NK-92 treated with Interleukin-12 subunit alpha and Interleukin-12 subunit beta, amount 100 ng/mL, for 24 hours (cell line): ENCODE data around the gene XXYLT1.
"Not testable (repeated sequence)": the region's sequence is repeated elsewhere in the genome, so short reads cannot be mapped to it uniquely, and the experiment has no call there.

Experiments used
- DNase-seq: peaks from one replicate; lab custom pipeline; 2025; lab: John Stamatoyannopoulos, UW

XXYLT1 gene

GRCh38 chr3:195250473-195251251, 20.3 kb downstream of the XXYLT1 start:
- DNase-seq: no peak

- DNase-seq: no peak
These were observed 21.0 kb downstream of the XXYLT1 start for GRCh38 chr3:195249858-195250464.

DNA sequence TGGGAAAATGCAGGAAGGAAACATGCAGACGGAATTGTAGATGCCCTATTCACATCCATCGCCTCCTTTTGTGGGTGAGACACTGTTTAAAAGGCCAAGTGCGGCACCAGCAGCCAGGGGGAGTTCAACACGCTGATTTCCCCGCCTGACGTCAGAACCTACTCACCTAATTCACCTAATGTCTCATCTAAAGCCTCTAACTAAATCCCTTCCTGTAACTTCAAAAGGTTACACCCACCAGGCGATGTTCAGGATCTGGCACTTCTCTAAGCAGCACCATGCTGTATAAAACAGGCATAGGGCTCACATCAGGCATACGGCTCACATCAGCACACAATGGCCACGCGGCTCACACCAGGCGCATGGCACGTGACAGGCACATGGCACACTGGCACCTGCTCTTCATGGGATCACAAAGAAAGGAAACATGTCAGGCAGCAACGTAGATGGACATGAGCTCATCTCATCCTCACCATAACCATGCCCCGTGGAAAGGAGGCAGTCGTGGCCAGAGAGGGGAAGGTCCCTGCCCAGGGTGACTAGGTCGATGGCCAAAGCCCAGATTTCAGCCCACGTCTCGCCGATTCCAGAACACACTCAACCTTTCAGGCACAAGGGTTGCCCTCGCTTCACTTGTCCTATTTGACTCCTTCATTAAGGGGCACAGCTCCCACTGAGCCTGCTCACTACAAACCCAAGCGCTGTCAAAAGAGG, 21.7 kb downstream of the XXYLT1 start:
- no peak for DNase-seq

GRCh38 chr3:195248281-195248680, 22.7 kb downstream of the XXYLT1 start:
- no peak for DNase-seq

DNA sequence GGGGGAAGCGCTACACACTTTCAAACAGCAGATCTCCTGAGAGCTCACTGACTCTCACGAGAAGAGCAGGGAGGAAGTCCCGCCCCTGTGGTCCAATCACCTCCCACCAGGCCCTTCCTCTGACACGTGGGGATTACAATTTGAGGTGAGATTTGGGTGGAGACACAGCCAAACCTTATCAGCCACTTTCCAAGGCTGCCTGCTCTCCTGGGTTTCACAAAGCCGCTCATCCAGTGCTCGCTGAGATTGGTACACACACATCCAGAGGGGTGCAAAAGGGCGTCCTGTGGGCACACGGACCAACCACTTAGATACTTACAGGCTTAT, 23.1 kb downstream of the XXYLT1 start:
- no peak for DNase-seq

- no peak for DNase-seq
These were observed 23.7 kb downstream of the XXYLT1 start for GRCh38 chr3:195247086-195247862.

- no peak for DNase-seq
These were observed 24.4 kb downstream of the XXYLT1 start for GRCh38 chr3:195246581-195246995.

DNA sequence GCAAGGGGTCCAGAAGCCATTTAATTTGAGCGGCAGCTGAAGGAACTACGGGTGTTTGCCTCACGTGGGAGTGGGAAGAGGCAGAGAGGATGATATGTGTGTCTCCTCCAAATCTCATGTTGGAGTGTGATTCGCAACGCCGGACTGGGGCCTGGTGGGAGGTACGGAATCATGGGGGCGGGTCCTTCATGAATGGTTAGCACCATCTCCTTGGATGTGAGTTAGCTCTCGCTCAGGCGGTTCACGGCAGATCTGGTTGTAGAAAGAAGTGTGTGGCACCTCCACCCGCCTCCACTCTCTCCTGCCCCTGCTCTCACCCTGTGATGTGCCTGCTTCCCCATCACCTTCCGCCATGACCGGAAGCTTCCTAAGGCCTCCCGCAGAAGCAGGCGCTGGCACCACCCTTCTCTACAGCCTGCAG, 25.4 kb downstream of the XXYLT1 start:
- DNase-seq: no peak

- no peak for DNase-seq
These were observed 29.2 kb downstream of the XXYLT1 start for GRCh38 chr3:195241592-195242355.

- no peak for DNase-seq
These were observed 30.0 kb downstream of the XXYLT1 start for GRCh38 chr3:195240939-195241338.

DNA sequence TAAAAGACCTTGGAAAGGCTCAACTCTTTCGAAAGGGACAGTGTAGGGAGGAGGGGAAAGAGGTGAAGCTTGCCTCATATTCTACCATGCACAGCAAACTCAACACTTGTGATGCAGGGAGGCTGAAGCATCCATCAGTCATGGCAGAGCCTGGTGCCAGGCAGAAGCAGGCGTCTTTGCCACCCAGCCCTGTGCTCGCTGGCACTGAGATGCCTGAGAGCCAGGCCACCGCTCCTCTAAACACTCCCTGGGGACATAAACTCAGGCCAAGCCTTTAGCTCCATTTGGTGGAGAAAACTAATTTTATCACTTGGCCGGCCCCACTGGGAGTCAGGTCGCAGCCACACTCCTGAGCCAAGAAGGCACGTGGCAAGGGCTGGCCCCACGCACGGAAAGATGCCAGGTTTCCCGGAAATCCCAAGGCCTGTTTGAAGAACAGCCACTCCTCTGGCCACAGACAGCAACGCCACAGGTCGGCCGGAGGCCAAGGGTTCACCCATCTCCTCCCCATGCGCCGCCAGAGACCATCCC, 30.7 kb downstream of the XXYLT1 start:
- no peak for DNase-seq

DNA sequence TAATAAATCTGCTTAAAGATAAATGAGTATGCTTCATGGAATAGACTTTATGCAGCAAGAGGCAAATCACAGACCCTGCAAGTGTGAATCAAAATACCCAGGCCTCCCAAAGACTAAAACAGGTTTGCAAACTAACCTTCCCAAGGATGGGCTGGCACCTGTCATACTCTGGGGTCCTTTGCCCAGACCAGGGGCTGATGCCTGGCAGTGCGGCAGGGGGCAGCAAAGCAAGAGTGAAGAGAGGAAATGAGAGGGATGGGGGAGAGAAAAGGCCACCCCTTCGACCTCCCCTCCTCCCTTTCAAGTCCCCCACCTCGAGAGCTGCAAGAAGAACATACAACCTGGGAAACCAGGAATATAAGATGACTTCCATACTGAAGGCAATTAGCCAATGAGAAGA, 31.8 kb downstream of the XXYLT1 start:
- DNase-seq: no peak

DNA sequence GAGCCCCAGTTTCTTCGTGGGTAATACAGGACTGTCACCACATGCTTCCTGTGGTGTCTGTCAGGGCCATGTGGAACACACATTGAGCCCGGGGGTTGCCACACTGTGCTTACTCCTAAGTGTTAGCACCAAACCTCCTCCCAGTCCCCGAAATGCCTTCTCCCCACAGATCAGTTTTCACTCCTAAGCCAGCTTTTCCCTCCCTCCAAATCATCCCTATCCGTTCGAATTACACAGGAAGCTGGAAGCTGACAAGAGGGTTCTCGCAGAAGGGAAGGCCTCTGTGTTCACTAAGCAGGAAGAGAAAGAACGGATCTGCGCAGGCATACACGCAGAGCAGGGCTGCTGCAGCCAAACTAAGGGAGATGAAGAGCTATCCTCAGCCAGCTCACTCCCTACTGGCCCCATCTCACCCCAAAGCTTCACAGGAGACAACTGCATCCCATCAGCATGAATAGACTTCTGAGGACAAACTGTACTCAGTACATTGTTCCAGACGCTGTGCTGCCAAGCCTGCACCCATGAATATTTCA, 32.3 kb downstream of the XXYLT1 start:
- DNase-seq: no peak

DNA sequence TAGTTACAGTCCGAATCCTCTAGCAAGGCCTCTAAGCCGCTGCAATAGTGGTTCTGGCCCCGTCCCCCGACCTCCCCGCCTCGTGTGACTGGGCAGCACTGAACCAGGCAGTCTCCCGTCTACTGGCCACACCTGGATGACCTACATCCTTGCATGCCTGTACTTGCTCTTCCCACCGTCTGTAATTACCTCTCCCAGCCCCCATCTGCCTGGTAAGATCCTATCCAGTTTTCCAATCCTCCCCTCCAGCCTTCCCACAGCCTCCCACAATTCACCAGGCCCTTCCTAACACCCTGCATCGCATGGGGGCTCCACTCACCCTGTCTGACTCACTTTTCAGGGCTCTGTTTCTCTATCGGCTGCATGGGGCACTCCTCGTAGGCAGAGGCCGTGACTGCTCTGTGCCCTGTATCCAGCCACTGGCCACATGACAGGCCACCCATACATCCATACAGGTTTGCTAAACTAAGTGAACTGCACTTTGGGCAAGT, 32.8 kb downstream of the XXYLT1 start:
- DNase-seq: no peak

DNA sequence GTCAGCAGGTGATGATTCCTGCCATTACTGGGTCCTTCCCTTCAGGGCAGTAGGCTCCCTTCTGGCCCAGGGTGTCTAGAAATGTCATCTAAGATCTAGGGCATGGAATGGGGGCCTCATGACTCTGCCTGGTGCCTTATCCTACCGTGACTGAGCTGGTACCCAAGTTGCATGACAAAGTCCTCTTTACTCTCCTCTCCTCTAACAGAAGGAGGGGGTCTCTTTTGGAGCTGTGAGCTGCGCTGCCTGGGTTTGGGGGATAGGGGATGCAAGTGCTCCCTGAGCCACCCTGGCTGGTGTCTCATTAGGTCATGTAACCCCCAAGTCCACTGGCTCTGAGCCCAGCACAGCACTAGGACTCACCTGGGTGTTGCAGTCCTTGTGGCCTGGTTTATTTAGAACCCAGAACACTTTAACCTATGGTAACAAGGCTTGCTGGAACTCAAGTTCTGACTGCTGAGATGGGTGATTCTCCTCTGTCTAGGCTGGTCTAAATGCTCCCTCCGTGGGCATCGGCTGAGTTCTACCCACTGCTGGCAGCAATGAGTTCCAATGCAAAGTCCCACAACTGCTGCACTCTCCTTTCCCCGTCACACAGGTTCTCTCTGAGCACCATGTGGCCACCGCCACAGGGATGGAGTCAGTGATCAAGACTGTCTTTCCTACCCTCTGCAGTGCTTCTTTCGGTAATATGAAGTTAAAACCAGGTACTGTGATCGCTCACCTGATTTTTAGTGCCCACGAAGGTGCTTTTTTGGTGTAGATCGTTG, 34.0 kb downstream of the XXYLT1 start:
- no peak for DNase-seq

DNA sequence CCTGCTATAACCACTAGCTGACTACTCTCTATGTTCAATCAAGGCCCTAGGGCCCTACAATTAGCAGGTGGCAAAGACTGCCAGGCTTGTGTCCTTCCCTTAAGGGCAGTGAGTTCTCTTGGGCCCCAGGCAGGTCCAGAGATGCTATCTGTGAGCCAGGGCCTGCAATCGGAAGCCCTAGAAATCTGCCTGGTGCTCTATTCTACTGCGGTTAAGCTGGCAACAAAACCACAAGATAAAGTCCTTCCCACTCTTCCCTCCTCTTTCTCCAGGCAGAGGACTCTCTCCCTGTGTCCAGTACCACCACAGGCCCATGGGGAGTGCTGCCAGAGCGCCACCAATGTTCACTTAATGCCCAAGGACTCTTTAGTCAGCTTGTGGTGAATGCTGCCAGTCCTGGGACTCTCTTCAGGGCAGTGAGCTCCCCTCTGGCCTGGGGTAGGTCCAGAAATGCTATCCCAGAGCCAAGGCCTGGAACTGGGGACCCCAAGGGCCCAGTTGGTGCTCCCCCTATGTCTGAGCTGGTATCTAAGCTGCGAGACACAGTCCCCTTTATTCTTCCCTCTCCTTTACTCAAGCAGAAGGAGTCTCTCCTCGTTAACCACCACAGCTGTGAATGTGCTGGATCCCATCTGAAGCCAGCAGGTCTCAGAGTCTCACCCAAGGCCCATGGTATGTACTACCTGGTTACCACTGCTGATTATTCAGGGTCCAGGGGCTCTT, 34.7 kb downstream of the XXYLT1 start:
- no peak for DNase-seq

DNA sequence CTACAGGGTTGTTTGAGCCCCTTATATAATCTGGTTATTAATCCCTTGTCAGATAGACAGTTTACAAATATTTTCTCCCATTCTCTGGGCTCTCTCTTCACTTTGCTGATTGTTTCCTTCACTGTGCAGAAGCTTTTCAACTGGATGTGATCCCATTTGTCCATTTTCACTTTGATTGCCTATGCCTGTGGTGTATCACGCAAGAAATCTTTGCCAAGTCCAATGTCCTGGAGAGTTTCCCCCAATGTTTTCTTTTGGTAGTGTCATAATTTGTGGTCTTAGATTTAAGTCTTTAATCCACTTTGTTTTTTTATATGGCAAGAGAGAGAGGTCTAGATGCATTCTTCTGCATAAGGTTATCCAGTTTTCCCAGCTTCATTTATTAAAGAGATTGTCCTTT, 40.7 kb downstream of the XXYLT1 start:
- no peak for DNase-seq

GRCh38 chr3:195228886-195229285, 42.1 kb downstream of the XXYLT1 start:
- DNase-seq: not testable (repeated sequence)

DNA sequence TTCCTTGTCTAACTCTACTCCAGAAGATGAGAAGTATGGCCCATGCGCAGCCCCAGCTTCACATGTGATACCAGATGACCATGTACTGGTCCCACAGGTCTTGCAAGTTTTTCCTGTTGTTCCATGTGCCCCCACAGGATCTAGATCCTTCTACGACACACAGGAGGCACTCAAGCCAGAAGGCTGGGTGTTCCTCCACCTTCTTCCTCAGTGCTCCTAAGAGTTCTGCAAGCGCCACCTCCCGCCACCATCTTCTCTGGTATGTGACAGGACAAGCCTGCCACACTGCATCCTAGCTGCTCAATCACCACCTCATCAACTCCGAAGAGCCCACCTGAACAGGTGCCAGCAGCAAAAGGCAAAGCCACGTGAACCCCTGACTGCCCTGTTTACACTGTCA, 43.1 kb downstream of the XXYLT1 start:
- DNase-seq: no peak
